ENCODE results near the gene APOL3.

GRCh38 chr22:36182056-36182455 is 21.5 kb upstream of the APOL3 start:
- TF ChIP-seq YY1 (IDR thresholded peaks at IDR 0.05; ENCODE audit: insufficient read depth, insufficient read length) (no peak), SUZ12 (IDR thresholded peaks at IDR 0.05; ENCODE audit: extremely low read depth, insufficient read depth, insufficient read length) (no peak)
